Activated naive CD4-positive, alpha-beta T cell treated with anti-CD3 and anti-CD28 coated beads, Interleukin-2, amount 50 U/mL, for 24 hours (primary cell): Measurements from ENCODE around the gene ENDOV.

Experiments
- H3K27ac Mint-ChIP-seq: one replicate; pipeline ENCODE4 v1.8.0; 2021; ENCODE audit warnings: mild to moderate bottlenecking, mixed read lengths
- H3K27me3 Mint-ChIP-seq: one replicate; pipeline ENCODE4 v1.8.0; 2021; ENCODE audit warnings: mixed read lengths
- H3K36me3 Mint-ChIP-seq: one replicate; pipeline ENCODE4 v1.8.0; 2021; ENCODE audit warnings: mixed read lengths
- H3K4me1 Mint-ChIP-seq: one replicate; pipeline ENCODE4 v1.8.0; 2021; ENCODE audit warnings: mixed read lengths
- H3K4me3 Mint-ChIP-seq: one replicate; pipeline ENCODE4 v1.8.0; 2021; ENCODE audit warnings: mild to moderate bottlenecking, mixed read lengths
- H3K9me3 Mint-ChIP-seq: one replicate; pipeline ENCODE4 v1.8.0; 2021; ENCODE audit warnings: mixed read lengths

The ENDOV gene

GRCh38 chr17:80414803-80415625 is at the start of gene ENDOV:
Gene ENDOV (plus strand): TSS chr17:80415167. CDS start chr17:80415195, 28 bp downstream.
- peak within 1 kb of the TSS; percentile 79 for H3K27ac Mint-ChIP-seq
- peaks cover 28% of the 10 kb centered on the region for H3K4me1 Mint-ChIP-seq
- H3K36me3 Mint-ChIP-seq = peaks cover 3% of the 10 kb centered on the region

GRCh38 chr17:80365983-80366382 is 49.0 kb upstream of the ENDOV start:
- peaks cover 15% of the 10 kb centered on the region for H3K36me3 Mint-ChIP-seq
- H3K4me1 Mint-ChIP-seq = no peaks in the 10 kb centered on the region
- H3K27ac Mint-ChIP-seq = no peak overlapping the region
- no peaks in the 10 kb centered on the region for H3K27me3 Mint-ChIP-seq
- no peaks in the 10 kb centered on the region for H3K9me3 Mint-ChIP-seq
- H3K4me3 Mint-ChIP-seq = no peak overlapping the region

More at GRCh38 chr17:80414803-80415625, at the start of gene ENDOV:
- H3K4me3 Mint-ChIP-seq = peak within 1 kb of the TSS; percentile 84
- H3K9me3 Mint-ChIP-seq = no peaks in the 10 kb centered on the region
- peaks cover 8% of the 10 kb centered on the region for H3K27me3 Mint-ChIP-seq

- H3K4me1 Mint-ChIP-seq = no peaks in the 10 kb centered on the region
- H3K4me3 Mint-ChIP-seq = no peak overlapping the region
- peaks cover 8% of the 10 kb centered on the region for H3K36me3 Mint-ChIP-seq
- no peaks in the 10 kb centered on the region for H3K9me3 Mint-ChIP-seq
- no peaks in the 10 kb centered on the region for H3K27me3 Mint-ChIP-seq
- no peak overlapping the region for H3K27ac Mint-ChIP-seq
Observed at GRCh38 chr17:80367503-80367902, 47.5 kb upstream of the ENDOV start.

GRCh38 chr17:80371196-80371595 is 43.8 kb upstream of the ENDOV start:
- no peaks in the 10 kb centered on the region for H3K9me3 Mint-ChIP-seq
- no peaks in the 10 kb centered on the region for H3K4me1 Mint-ChIP-seq
- H3K36me3 Mint-ChIP-seq = peaks cover 14% of the 10 kb centered on the region
- no peak overlapping the region for H3K27ac Mint-ChIP-seq
- H3K4me3 Mint-ChIP-seq = no peak overlapping the region
- no peaks in the 10 kb centered on the region for H3K27me3 Mint-ChIP-seq

GRCh38 chr17:80372456-80372855 is 42.5 kb upstream of the ENDOV start:
- Mint-ChIP-seq H3K4me3 (no peak overlapping the region), H3K9me3 (no peaks in the 10 kb centered on the region), H3K4me1 (no peaks in the 10 kb centered on the region), H3K27ac (no peak overlapping the region), H3K36me3 (peaks cover 17% of the 10 kb centered on the region), H3K27me3 (no peaks in the 10 kb centered on the region)

GRCh38 chr17:80372922-80373570 is 41.9 kb upstream of the ENDOV start:
- H3K4me3 Mint-ChIP-seq = no peak overlapping the region
- no peaks in the 10 kb centered on the region for H3K9me3 Mint-ChIP-seq
- H3K36me3 Mint-ChIP-seq = peaks cover 17% of the 10 kb centered on the region
- H3K27me3 Mint-ChIP-seq = no peaks in the 10 kb centered on the region
- no peaks in the 10 kb centered on the region for H3K4me1 Mint-ChIP-seq
- peak overlapping the region; percentile 76 for H3K27ac Mint-ChIP-seq

- Mint-ChIP-seq H3K9me3 (no peaks in the 10 kb centered on the region), H3K4me3 (no peak overlapping the region), H3K4me1 (no peaks in the 10 kb centered on the region), H3K36me3 (peaks cover 21% of the 10 kb centered on the region), H3K27me3 (no peaks in the 10 kb centered on the region), H3K27ac (peak overlapping the region; percentile 41)
Observed at GRCh38 chr17:80374039-80374731, 40.8 kb upstream of the ENDOV start.

- Mint-ChIP-seq H3K9me3 (no peaks in the 10 kb centered on the region), H3K4me3 (no peak overlapping the region), H3K27ac (peak overlapping the region; percentile 41), H3K4me1 (no peaks in the 10 kb centered on the region), H3K36me3 (peaks cover 19% of the 10 kb centered on the region), H3K27me3 (no peaks in the 10 kb centered on the region)
Observed at GRCh38 chr17:80374732-80375585, 40.0 kb upstream of the ENDOV start.

- H3K4me3 Mint-ChIP-seq = no peak overlapping the region
- H3K4me1 Mint-ChIP-seq = no peaks in the 10 kb centered on the region
- no peaks in the 10 kb centered on the region for H3K9me3 Mint-ChIP-seq
- peaks cover 22% of the 10 kb centered on the region for H3K36me3 Mint-ChIP-seq
- H3K27ac Mint-ChIP-seq = peak overlapping the region; percentile 55
- no peaks in the 10 kb centered on the region for H3K27me3 Mint-ChIP-seq
Observed at GRCh38 chr17:80376531-80376930, 38.4 kb upstream of the ENDOV start.

- no peak overlapping the region for H3K4me3 Mint-ChIP-seq
- peaks cover 23% of the 10 kb centered on the region for H3K36me3 Mint-ChIP-seq
- H3K27ac Mint-ChIP-seq = peak overlapping the region; percentile 89
- H3K4me1 Mint-ChIP-seq = no peaks in the 10 kb centered on the region
- no peaks in the 10 kb centered on the region for H3K27me3 Mint-ChIP-seq
- no peaks in the 10 kb centered on the region for H3K9me3 Mint-ChIP-seq
Observed at GRCh38 chr17:80377798-80378197, 37.2 kb upstream of the ENDOV start.

- Mint-ChIP-seq H3K27me3 (no peaks in the 10 kb centered on the region), H3K4me3 (no peak overlapping the region), H3K9me3 (no peaks in the 10 kb centered on the region), H3K27ac (peak overlapping the region; percentile 33), H3K36me3 (peaks cover 26% of the 10 kb centered on the region), H3K4me1 (no peaks in the 10 kb centered on the region)
Observed at GRCh38 chr17:80379348-80379747, 35.6 kb upstream of the ENDOV start.

- Mint-ChIP-seq H3K27me3 (no peaks in the 10 kb centered on the region), H3K4me3 (no peak overlapping the region), H3K27ac (no peak overlapping the region), H3K4me1 (no peaks in the 10 kb centered on the region), H3K36me3 (peaks cover 23% of the 10 kb centered on the region), H3K9me3 (no peaks in the 10 kb centered on the region)
Observed at GRCh38 chr17:80380068-80380467, 34.9 kb upstream of the ENDOV start.

- Mint-ChIP-seq H3K36me3 (peaks cover 23% of the 10 kb centered on the region), H3K9me3 (no peaks in the 10 kb centered on the region), H3K27me3 (no peaks in the 10 kb centered on the region), H3K4me3 (no peak overlapping the region), H3K27ac (no peak overlapping the region), H3K4me1 (no peaks in the 10 kb centered on the region)
Observed at GRCh38 chr17:80380555-80381002, 34.4 kb upstream of the ENDOV start.

- Mint-ChIP-seq H3K36me3 (peaks cover 23% of the 10 kb centered on the region), H3K4me1 (no peaks in the 10 kb centered on the region)
Observed at GRCh38 chr17:80381416-80381923, 33.5 kb upstream of the ENDOV start.

GRCh38 chr17:80382446-80382845 is 32.5 kb upstream of the ENDOV start:
- Mint-ChIP-seq H3K27me3 (no peaks in the 10 kb centered on the region), H3K4me1 (no peaks in the 10 kb centered on the region), H3K4me3 (no peak overlapping the region), H3K36me3 (peaks cover 20% of the 10 kb centered on the region), H3K27ac (no peak overlapping the region), H3K9me3 (no peaks in the 10 kb centered on the region)

More at GRCh38 chr17:80381416-80381923, 33.5 kb upstream of the ENDOV start:
- Mint-ChIP-seq H3K4me3 (no peak overlapping the region), H3K9me3 (no peaks in the 10 kb centered on the region), H3K27ac (no peak overlapping the region), H3K27me3 (no peaks in the 10 kb centered on the region)
